HG02610 (cell line): ENCODE results near the gene TMPRSS13.
"Not testable (repeated sequence)": the region's sequence is repeated elsewhere in the genome, so short reads cannot be mapped to it uniquely, and the experiment has no call there.

Experiments
- ATAC-seq: cut with Tn5 transposase; IDR thresholded peaks from one replicate; pipeline ENCODE4 v1.9.1; 2021; ENCODE audit warnings: mild to moderate bottlenecking, moderate library complexity; ENCODE audit not compliant: unreplicated experiment

The TMPRSS13 gene

DNA sequence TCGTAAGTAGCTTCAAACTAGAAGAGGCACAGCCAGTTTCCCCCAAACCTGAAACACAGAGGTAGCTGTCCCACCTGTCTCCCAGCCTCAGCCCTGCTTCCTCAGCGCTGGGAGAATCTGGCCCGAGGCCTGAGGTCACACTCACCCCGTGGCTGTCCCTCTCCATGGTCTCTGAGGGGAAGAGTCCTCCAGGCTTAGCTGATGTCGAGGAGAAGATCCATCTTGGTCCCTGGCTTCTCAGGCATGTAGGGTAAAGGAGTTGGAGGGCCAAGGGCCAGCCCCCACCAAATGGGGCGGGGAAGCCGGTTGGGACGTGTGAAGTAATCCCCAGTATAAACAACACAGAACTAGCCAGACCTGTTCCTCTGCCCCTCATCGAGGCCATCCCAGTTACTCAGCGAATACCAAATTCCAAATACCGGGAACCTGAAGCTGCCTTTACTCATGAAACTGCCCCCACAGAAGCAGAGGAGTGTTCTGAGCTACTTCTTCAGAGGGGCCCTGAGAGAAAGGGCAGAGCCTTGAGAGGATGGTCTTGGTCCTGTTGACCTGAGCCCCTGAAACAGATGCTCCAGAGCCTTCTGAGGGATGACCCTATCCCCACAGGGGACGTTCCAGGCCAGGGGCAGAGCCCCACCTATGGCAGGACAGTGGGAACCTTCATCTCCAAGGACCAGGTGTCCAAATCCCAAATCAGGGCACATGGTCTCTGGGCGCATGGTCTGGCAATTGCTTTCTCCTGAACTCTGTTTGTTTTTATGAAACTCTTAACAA is at the start of gene TMPRSS13:
TMPRSS13 (minus strand) TSS at position 261 of the 774 bp plus-strand sequence; CDS start at position 166, 95 bp downstream.
- no peak for ATAC-seq

DNA sequence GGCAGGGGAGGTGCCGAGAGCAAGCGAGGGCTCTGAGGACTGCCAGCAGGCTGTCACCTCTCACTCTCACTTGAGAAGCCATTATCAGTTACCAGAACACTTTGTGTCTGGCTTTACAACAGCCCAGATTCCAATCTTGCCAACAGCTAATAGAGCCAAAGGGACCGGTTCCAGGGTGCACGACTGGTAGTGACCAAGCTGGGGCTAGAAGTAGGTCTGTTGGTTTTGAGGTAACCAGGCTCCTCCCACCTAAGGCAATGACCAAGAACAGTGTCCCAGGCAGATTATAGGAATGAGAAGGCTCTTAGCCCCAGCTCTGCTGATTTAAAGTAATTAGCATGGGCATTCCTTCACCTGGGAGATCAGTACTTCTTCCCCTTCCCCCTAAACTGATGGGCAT is 49.8 kb upstream of the TMPRSS13 start:
- ATAC-seq = no peak

DNA sequence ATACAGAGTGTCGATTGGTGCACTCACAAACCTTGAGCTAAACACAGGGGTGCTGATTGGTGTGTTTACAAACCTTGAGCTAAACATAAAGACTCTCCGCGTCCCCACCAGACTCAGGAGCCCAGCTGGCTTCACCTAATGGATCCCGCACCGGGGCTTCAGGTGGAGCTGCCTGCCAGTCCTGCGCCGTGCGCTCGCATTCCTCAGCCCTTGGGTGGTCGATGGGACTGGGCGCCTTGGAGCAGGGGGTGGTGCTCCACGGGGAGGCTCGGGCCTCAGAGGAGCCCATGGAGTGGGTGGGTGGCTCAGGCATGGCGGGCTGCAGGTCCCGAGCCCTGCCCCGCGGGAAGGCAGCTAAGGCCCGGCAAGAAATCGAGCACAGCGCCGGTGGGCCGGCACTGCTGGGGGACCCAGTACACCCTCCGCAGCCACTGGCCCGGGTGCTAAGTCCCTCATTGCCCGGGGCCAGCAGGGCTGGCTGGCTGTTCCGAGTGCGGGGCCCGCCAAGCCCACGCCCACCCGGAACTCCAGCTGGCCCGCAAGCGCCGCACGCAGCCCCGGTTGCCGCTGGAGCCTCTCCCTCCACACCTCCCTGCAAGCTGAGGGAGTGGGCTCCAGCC is 49.2 kb upstream of the TMPRSS13 start:
- not testable (repeated sequence) for ATAC-seq

DNA sequence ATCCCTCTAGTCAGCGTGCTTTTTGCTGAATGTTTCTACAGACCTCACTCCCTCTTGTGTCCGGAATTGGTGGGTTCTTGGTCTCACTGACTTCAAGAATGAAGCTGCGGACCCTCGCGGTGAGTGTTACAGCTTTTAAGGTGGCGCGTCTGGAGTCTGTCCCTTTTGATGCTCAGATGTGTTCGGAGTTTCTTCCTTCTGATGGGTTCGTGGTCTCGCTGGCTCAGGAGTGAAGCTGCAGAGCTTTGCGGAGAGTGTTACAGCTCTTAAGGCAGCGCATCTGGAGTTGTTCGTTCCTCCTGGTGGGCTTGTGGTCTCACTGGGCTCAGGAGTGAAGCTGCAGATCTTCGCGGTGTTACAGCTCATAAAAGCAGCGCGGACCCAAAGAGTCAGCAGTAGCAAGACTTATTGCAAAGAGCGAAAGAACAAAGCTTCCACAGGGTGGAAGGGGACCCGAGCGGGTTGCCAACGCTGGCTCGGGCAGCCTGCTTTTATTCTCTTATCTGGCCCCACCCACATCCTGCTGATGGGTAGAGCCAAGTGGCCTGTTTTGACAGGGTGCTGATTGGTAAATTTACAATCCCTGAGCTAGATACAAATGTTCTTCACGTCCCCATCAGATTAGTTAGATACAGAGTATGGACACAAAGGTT is 48.5 kb upstream of the TMPRSS13 start:
- not testable (repeated sequence) for ATAC-seq

DNA sequence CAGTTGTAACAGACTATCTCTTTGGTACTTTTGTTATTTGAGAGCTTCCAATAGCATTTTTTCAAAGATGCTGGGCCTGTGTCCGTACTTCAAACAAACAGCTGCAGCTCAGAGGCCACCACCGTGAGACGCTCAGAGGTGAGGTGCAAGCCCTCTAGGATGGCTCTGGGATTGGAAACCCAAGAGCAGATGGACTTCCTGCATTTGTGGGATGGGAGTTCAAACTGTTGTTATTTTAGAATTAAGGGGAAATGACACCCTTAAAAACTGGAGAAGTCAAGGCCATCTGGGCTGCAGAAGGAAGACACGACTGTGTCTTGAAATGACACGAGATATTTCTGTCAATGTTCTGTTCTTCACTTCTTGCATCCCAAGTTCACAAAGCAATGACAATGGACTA is 47.8 kb upstream of the TMPRSS13 start:
- no peak for ATAC-seq

DNA sequence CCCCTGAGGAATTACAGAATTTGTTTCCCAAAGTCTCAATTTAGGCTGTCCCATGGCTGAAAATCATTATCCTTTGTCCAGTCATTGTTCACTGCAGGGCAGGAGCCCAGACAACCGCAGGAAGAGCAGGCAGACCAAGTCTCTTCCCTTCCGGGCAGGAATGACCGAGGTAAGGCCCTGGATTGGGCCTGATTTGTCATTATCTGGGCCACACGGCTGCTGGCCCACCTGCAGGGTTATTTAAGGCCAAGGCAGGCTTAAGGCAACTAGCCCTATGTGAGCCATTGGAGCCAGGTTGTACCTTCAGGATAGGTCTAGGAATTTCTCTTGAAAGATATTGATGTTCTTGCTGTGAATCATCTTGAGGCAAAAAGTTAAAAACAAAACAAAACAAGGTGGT is 47.2 kb upstream of the TMPRSS13 start:
- no peak for ATAC-seq

DNA sequence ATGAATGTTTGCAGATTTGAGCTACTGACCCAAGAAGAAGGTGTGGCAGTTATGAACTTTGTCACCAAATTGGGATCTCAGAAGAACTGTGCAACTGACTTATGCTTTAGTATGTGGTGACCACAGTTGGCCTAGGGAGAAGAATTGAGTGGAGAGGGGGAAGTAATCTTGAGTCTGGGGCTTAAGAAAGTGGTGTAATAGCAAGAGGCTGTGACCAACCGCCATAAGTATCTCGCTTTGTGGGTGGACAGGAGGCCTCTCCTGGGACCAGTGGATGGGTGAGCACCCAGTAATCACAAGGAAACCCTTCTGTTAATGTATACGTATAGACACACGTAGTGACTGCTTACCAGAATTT is 44.3 kb upstream of the TMPRSS13 start:
- ATAC-seq = no peak

DNA sequence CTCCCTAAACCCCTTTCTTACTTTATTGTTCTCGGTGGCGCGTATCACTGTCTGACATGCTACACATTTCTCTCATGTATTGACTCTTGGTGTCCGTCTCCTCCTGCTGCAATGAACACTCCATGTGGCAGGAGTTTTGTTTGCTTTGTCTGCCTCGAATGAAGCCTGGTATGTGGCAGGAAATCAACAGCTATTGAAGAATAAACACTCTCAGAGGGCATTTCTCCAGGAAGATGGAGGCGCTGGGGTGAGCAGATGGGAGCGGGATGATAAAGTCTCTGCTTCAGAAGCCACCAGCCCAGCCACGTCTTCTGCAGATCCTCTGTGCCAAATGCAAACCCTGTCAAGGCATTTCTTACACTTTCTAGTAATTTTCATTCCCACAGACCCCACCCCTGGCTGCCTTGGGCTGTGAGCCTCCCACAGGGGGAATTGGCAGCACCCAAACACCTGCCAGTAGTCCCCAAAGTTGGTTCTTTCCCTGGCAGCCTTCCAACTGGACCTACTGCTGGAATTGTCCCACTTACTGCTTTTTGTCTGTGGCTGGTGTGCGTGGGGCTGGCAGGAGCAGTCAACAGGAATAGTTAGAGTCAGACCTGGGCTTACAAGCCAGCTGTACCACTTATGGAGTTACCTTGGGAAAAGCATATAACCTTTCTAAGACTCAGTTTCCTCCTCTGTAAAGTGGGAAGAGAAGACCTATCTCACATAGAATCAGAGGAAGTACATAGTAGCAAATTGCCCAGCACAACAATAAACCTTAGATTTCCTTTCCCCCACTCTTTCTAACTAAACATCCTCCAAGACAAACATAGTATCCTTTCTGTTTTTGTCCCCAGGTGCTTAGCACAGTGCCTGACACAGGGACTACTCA is 43.7 kb upstream of the TMPRSS13 start:
- ATAC-seq = no peak

DNA sequence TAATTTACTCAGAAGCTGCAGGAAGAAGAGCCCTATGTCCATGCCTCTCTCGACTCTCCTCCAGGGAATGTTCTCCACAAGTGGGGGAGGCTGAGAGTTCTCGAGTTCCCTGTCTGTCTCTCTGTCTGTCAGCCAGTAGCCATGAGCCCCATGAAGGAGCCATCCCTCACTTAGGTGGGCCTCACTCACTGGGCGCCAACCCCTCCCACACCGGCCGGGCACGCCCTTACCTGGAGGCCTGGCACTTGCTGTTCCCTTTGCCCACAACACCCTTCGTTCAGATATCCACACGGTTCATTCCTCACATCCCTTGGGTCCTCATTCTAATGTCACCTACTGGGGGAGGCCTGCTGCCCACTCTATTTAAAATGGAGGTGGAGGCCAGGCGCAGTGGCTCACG is 42.8 kb upstream of the TMPRSS13 start:
- no peak for ATAC-seq

DNA sequence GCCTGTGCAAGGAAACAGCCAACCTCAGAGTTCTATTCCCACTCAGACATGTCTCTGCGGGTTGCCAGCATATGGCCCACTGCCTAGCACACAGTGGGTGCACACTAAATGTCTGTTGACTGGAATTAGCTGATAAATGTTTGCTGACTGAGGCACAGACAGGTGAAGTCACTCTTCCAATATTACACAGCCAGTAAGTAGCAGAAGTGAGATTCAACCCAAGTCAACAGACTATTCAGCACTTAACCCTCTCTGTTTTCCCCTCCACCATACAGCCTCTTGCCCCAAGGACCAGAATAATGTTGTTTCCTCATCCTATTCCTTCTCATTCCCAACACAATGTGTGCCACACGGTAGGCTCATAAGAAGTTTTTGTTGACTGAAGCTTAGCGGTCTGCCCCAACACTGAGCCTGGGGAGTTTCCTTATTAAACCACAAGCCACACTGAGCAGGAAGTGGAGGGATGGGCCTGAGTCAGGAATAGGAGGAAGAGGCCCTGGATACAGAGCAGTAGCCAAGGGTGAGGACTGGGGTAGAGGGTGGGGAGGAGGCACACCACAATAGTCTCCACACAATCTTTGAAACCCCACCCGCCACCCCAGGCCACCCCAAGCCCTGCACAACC is 41.3 kb upstream of the TMPRSS13 start:
- no peak for ATAC-seq

DNA sequence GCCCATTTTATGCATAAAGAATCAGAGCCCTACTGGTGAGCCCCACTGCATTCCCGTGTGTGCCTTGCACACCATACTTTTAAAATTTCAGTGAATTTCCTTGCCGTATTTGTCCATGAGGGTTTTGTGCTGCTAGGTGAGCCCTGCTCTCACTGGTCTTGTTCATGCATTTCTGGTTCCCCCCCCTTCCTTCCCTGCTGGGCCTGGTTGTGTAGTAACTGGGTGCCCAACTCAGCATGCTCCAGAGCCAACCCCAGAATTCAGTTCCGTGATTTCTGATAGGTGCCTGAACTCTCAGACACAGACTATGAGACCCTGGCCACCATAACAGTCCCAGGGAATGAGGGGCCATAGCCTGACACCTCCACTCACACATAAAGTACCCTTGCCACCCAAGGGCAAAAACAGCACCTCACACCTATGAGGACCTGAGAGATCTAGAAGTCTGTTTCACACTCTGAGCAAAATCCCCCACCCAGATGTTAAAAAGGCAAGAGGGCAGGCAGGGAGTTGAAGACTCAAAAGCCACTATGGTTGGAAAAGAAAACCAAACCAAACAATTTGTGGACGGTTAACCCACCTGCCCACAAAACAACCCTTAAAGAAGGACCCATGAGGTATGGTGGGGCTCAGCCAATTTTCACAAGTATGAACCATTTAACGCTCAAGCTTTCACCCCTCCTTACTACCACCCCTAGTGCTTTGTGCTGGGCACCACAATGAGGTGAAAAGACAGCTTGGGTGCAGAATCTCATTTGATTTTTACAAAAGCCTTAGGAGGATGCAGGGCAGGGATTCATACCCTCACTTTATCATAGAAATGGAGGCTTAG is 40.2 kb upstream of the TMPRSS13 start:
- no peak for ATAC-seq

DNA sequence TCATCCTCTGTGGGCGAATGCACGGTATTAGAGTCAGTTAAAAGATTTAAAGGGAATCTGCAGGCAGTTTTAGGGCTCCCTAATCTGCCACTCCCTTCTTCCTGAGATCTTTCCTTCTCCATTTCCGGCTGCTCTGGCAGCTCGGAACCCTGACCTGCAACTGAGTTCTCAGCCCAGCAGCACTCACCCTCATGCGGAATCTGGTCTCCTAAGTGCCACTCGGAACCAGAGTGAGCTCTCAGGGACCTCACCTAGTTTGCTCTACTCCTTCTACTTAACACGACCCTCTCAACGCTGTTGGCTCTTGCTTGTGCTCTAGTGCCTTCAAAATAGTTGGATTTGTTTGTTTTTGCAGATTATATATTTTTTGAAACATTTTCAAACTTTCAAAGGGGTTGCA is 37.7 kb upstream of the TMPRSS13 start:
- ATAC-seq = no peak

DNA sequence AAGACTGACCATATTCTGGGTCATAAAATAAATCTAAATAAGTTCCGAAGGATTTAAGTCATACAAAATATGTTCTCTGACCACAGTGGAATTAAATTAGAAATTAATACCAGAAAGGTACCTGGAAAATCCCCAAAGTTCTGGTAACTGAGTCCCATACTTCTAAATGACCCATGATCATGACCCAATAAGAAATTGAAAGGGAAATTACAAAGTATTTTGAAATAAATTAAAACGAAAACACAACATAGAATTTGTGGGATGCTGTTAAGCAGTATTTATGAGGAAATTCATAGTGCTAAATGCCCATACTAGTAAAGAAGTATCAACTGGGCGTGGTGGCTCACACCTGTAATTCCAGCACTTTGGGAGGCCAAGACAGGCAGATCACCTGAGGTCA is 33.6 kb upstream of the TMPRSS13 start:
- no peak for ATAC-seq

DNA sequence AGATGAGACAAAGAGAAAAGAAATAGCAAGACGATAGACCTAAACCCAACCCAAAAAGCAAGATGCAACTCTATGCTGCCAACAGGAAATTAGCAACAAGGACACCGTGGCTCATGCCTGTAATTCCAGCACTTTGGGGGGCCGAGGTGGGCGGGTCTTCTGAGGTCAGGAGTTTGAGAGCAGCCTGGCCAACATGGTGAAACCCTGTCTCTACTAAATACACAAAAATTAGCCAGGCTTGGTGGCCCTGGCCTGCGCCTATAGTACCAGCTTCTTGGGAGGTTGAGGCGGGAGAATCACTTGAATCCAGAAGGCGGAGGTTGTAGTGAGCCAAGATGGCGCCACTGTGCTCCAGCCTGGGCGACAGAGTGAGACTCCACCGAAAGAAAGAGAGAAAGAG is 32.7 kb upstream of the TMPRSS13 start:
- no peak for ATAC-seq

DNA sequence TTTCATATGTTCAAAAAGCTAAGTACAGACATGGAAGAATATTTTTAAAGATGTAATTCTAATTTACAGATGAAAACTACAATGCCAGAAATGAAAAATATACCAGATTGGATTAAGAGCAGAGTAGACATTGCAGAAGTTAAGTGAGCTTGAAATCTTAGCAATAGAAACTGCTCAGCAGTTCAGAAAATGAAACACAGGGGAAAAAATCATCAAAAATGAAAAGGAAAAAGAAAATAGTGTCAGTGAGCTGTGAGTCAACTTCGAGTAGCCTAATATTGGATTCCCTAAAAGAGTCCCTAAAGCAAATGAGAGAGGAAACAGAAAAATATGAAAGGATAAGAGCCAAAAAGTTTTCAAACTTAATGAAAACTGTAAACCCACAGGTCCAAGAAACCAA is 31.2 kb upstream of the TMPRSS13 start:
- ATAC-seq = no peak

DNA sequence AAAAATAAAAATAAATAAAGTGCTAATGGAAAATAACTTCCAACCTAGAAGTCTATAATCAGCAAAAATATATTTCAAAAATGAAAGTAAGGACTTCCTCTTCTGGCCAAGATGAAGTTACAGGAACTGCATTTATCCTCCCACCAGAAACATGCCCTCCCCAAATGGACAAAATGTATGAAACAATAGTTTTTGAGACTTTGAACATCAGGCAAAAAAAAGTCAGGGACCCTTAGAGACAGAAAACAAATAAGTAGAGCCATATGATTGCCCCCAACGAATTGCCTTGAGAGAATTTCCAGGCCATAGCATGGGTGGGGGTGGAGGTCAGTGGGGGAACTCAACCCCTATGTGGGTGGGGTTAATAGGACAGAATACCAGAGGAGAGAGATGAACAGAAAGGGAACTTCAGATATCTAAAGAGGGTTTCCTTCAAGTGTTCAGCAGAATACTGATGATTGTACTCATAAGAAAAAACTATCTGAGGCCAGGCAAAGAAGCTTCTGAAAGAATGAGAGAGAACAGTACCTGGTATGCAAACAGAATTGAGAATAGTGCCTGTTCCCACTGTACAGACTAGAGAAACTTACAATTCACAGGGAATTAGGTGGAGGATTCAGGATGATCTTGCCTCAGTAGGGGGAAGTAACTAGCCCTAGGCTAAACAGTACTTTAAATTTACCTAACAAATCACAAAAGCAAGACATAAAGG is 30.4 kb upstream of the TMPRSS13 start:
- ATAC-seq = no peak

DNA sequence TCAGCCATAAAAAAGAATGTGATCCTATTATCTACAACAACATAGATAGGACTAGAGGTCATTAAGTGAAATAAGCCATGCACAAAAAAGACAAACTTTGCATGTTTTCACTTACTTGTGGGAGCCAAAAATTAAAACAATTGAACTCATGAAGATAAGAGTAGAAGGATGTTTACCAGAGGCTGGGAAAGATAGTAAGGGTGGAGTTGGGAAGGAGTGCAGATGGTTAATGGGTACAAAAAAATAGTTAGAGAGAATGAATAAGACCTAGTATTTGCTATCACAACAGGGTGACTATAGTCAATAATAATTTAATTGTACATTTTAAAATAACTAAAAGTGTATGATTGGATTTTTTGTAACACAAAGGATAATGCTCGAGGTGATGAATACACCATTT is 29.7 kb upstream of the TMPRSS13 start:
- no peak for ATAC-seq

DNA sequence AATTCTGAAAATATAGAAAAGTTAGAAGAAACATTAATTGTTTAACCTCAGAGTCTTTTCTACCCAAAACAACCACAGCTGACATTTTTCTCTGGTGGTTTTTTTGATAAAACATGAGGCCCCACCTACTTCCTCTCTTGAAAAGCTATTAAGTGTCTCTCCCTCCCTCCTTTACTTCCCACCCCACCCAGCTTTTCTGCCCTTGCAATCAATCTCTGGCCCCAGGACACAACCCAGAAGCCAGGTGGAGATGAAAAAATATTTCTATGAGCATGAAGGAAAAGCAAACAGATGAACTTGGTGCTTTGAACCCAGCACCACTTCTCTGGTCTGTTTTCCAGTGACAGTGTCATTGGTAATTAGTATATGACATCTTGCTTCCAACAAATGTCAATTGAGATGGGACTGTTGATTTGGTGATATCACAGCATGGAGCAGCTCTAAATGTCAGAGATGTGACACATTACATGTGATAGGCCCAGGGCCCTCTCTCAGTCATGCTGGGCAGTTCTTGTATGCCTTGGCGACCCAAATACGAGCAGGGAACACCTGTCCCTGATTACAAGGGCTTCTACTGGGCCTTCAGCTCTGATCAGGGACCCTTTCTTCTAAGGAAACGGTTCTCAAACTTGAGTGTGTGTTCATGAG is 23.9 kb upstream of the TMPRSS13 start:
- ATAC-seq = no peak
